NOMO-1 treated with dmso at 0.1 percent for 144 hours (cell line): ENCODE results near the gene DDX31.

ENCODE experiments used
- DNase-seq: peaks from one replicate; lab custom pipeline; 2025; ENCODE audit not compliant: unreplicated experiment; lab: John Stamatoyannopoulos, UW

Gene DDX31

DNA sequence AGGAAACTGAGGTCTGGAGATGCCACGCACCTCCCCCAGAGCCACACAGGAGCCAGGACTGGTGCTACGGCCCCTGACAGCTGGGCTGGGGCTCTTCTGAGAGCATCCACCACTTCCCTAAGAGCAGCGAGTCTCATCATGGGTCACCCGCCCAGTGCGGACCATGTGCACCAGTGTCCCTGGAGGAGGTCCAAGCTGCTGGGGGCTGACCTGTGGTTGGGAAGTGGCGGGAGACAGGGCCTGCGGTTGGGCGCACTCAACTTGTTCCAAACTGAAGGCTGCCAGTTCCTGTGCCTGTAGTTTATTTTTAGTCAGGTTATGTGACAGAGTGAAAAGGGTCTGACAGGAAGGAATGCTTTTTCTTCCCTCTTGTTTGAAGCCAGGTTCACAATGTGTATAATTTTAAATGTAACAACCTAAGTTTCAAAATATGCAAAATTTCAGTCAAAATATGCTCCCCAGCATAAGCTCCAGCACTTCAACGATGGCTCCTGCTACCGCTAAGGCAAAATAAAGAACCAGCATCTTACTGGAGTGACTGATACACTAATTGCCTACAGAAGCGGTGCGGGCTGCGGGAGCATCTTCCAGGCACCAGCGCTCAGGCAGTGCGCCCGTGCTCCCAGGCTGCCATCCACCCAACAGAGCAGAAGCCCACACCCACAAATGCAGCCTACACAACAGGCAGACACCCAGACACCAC lies 72.6 kb downstream of the DDX31 start:
- DNase-seq: no peak

DNA sequence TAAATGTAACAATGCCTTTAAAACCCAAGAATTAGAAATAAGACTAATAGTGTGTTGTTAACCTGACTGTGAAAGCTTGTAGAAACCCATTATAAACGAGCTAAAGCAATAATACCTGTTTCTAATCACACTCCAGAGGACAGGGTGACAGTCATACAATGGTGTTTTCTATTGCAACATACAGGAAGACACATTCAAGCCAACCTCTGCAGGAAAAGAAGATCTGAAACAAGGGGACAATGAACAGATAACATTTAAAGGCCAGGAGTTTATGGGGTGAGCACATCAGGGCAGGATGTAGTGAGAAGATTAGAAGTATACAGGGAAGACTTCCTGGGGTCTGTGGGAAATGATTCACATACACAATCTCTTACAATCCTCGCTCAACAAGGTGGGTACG lies 73.6 kb downstream of the DDX31 start:
- DNase-seq: peak; percentile 19

DNA sequence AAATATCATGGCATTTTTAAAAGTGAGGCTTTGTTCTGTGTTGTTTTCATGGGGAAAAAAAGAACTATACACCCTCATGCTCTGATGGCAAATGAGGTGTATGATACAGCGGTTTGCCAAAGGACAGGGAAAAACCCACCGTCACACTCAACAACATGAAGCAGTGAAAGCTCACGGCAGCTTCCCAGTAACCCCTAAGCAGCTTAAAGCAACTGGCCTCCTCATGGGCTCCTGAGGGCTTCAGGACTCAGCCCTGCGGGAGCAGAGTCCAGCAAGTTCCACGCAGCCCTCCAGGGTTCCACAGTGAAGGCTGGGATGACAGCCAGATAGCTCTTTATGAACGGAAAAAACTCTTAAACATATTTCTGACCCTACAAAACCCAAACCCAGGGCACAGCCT lies 74.5 kb downstream of the DDX31 start:
- no peak for DNase-seq

DNA sequence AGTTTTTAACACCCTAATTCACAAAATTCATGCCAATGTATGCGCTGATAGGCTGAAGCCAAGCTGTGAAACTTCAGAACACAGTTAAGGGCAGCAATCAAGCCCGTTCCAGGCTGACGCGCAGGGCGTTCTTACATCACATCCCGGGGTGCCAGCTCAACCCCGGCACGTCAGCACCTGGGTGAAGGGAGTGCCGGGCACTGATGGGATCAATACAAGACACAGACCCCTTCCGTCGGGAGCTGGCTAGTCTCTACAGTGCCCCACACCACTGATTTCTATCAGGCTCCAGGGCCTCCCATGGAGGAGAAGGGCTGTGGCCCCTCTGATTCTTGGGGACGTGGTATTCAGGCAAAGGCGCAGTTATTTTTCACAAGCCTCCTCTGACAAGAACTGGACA lies 75.4 kb downstream of the DDX31 start:
- DNase-seq: no peak

DNA sequence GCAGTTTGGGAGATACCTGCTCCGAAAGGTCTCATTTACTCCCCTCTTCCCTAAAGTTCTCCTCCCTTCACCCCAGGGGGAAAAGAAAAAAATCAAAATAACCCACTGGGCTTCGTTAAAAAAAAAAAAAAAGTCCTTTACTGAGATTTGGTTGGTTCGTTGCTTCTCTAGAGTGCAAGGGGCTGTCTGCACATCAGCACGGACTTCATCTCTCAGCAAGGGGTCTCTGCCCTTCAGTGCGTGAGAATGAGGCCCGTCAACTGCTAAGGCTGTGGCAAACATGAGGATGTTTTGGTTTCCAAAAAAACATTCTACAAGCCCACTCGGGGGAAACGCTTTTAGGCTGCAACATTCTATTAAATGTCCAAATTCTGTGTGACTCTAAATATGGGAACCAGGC lies 77.3 kb downstream of the DDX31 start:
- DNase-seq: no peak

DNA sequence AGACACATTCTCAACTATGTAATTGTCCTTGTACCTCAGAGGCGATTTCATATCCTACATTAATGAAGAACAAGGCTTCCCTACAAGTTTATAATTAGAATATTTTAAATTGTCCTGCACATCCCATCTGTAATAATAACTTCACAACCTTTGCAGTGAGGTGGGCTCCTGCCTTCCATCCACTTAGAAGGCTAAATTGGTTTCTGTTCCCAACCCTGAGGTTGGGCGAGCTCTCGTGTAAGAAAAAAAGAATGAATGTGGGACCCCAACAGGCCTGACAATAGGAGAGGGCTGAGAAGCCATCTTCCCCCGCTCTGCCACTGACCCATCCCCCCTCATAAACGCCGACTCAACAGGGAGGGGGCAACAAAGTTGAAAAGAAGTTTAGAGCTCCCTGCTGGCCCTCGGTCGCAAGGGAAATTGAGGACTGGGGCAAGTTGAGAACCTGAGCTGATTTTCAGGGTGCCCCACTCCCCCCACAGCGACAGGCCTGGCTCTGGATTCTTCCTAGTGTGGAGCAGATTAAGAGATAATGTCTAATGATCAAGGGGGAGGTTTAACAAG lies 78.0 kb downstream of the DDX31 start:
- no peak for DNase-seq

DNA sequence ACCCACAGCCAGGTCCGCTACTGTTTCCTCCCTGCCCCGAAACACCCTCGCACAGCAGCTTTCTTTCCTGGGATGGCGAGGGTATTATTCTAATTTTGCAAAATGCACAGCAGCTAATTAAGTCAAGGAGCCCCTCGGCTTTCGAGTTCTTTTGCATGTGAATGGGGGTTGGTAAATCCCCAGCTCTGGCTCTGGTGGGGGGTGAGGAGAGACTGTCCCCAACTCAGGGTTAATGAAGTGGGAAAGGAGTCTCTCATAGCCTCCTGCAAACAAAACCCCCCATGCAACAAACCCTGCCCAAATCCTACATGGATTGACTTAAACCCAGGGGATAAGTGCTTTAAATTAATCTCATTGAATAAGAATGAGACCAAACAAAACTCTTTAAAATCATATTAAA lies 78.5 kb downstream of the DDX31 start:
- DNase-seq: no peak

DNA sequence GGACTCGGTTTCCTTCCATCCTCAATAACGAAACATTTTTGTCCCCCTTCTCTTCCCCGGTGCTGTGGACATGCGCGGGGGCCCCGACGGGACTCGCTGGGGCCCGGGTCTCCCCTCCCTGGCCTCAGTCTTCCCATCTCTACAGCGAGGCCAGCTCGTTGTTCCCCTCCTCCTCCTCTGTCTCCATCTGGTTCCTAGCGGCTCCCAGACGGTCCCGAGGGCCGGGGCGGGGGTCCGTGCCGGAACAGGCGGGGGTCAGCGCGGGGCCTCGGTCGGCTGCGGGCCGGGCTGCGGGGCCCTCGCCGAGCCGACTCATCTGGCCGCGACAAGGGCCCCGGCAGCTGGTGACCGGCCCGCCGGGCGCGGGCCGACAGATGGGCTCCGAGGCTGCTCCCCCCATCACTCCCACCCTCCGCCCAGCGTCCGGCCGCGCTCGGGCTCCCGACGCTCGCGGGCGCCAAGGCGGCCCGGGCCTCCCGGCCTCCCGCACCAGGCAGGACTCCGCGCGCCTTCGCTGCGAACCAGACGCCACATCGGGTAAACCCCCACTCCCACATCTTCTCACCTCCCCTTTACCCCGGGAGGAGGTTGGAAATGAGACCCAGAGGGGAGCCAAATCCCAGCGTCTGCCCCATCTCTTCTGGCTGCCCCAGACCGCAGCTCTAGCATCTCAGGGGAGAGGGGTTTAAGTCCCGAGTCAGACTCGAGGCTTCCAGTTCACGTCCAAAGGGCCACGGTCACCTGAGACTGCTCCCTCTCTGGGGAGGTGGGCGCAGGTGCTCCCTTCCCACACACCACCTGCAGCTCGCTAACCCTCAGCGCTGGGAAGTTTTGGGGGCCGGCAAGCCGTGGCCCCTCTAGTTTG lies 79.2 kb downstream of the DDX31 start:
- no peak for DNase-seq

DNA sequence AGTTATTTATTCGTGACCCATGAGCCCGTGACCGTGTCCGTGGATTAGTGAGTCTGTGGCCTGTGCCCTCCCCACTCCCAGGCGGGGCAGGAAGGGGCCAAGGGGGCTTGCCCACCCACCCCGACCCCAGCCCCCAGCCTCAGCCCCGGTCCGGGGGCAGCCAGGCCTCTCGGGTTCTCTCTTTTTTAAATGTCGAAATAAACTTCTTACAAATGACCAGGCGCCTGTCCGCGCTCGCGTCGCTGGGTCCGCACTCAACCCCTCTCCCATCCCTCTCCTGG lies 79.8 kb downstream of the DDX31 start:
- DNase-seq: no peak

DNA sequence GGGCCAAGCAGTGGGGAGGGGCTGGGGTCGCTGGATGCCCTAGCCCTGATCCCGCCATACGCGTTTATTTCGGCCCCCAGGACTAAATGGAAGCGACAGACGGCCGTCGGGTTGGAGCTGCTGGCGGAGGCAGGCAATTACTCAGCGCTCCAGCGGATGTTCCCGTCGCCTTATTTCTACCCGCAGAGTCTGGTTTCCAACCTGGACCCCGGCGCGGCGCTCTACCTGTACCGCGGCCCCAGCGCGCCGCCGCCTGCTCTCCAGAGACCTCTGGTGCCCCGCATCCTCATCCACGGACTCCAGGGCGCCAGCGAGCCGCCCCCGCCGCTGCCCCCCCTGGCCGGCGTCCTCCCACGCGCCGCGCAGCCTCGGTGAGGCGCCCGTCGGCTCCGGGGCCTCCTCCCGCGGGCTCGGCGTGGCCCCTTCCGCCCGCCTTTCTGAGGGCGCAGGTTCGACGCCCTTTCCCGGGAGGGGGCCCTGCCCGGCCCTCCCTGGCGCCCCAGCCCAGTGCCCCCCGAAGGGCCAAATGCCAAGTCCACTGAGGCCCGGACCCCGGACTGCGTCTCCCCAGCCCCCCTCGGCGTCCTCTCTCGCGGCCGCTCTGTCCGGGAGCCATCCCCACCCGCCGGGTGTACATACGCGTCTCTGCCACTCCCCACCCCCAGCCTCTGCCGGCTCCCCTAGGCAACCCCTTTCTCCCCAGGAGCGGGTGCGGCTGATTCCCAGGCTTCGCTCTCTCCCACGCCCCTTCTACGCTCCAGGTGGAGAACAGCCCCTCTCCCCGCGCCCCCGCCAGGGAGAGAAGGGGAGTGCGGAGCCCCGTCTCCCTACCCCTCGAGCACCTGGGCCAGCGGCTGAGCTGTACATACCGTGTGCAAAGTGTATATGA lies 80.4 kb downstream of the DDX31 start:
- DNase-seq: no peak

DNA sequence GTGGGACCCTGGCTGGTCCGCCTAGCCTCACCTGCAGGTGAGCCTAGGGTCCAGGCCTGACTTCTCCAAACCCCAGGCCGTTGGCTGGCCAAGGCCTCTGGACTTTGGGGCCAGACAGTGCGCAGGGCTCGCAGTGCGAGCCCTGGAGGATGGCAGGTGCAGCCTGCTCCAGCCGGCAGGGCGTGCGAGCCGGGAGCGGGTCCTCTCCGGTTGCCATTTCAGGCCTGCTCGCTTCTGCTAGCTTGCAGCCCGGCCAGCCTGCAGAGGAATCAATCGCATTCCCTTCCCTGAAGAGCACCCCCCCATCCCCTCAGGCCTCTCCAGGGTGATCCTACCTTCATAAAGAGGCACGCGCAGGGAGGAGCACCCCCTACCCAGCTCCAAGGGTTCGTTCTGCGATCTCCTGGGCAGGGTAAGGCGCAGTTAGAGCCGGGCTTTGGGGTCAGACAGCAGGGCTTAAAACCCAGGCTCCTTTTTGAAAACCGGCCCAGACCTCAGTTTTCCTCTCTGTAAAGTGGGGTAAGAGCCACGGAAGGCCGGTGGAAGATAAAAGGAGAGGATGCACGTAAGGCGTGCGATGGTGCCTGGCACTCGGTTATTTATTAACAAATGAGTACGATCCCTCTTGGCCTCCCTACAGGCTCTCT lies 81.2 kb downstream of the DDX31 start:
- no peak for DNase-seq

DNA sequence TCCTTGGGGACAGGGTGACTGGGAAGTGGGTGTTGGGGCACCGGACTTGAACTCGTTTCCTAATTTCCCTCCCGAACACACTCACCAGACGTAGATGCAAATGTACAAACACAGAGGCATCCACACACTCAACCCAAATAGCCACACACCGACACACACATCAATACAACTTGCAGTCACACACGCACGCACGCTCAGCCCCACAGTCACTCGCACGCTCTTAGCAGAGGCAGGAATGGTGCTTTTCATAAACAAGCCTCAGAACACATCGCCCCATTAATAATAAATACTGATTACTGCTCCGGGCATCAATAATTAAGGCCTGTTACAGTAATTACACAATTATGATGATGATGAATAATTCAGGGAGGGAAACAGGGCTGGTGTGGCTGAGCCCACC lies 81.7 kb downstream of the DDX31 start:
- DNase-seq: no peak

DNA sequence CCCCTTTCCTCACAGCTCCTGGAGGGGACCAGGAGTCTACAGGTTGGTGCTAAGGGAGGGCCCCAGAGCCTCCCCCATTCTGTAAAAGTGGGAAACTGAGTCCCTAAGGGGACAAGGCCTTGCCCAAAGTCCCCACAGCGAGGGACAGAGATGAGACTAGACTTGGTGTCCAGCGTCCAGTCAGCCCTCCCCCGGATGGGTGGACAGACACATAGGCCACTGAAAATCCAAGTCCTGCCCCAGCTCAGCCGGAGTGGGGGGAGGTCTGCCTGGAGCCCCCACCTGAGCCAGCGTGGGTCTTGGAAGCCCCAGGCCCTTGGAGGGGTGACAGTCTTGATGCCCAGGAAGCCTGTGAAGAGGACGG lies 82.2 kb downstream of the DDX31 start:
- no peak for DNase-seq

DNA sequence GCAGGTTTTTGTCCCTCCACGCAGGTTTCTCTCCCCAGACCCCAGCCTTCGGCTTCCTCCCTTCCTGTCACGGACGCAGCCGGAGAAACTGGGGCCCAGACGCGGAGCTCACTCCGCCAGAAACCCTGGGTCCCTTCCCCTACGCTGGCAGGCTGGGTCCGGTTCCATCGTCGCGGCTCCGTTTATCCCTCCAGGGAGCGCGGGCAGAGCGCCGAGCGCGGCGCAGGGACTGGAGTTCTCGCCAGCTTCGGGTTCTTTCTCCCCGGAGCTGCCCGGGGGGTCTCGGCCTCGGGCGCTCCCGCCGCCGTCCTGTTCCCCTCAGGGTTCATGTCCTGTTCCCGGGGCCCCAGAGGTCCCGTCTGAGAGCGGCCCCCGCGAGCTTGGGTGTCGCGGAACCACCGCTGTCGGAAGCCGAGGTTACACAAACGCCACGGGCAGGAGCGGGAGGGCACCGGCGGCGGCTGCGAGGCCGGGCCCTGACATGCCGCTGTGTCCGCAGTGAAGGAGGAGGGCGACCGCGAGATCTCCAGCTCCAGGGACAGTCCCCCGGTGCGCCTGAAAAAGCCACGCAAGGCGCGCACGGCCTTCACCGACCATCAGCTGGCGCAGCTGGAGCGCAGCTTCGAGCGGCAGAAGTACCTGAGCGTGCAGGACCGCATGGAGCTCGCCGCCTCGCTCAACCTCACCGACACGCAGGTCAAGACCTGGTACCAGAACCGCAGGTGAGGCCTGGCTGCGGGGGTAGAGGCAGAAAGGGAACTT lies 82.8 kb downstream of the DDX31 start:
- DNase-seq: no peak

DNA sequence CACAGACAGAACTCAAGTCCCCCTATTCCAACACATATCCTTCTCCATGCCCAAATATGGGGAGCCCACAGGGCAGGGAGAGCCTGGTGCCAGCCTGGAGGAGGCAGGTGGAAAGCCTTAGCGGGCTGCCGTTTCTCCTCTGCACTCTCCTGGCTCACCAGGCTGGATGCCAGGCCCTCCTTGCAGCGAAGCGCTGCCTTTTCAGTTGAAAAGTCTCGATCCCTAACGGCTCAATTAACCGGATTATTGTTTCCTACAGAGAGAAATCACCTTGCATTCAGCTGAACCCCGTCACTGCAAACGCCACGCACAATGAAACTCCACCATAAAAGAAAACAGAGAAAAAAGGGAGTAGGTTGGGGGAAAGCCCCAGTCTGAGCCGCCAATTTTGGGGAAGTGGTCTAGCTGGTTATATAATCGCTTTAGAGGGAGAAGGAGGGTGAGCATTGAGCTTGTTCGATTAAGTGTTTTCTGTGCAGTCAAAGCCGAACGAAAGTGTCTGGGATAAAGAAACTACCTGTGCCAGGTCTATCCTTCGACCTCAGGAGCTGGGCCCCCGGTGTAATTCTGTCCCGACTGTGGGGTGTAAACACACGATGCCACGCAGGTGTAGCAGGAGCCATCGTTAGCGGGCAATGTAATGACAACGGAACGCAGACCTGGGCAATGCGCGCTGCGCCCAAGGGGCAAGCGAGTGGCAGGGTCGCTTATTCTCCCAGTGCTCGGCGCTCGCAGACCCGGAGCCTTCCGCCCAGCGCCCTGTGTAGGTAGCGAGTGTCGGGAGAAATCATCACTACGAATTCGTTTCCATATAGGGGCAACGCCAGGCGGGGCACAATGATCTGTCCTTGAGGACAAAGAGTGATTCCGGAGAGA lies 83.6 kb downstream of the DDX31 start:
- DNase-seq: no peak

DNA sequence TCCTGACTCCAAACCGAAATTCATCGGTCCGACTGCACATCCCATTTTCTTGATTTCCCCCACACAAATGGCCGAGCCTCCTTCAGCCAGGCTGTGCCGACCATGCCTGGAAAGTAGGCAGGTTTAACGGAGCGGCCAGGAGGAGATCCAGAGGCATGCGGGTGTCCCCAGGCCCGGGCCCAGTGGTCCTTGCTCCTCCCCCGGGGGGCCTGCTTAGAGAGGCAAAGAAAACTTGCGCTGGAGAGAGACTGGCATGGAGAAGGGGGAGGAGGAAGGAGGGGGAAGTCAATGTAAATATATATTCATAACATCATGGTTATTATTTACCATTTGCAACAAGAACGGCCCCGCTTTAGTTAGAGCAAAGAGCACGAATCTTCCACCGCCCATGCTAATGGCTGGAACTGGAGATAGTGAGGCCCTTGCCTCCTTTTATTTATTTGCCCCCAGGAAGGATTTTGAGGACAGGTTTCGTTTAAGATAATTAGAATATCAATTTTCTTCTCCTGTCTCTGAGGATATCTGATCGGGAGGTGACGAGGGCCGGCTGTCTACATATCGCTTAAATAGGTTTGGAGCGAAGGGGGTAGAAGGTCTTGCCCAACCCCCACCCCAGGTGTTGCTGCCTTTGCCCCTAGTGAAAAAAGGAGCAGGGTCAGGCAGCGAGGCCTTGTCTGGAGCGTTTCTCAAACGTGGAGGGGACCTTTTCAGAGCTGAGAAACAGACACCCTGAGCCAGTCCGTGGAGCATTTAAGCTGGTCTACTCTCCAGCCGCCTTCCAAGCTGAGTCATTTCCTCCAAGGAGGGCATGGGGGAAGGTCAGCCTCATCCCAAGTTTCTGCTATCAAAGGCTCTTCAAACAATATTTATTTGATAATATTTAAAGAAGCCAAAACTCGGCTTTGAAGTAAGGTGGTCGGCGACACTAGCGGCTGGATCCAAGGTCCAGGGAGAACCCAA lies 84.9 kb downstream of the DDX31 start:
- DNase-seq: no peak

DNA sequence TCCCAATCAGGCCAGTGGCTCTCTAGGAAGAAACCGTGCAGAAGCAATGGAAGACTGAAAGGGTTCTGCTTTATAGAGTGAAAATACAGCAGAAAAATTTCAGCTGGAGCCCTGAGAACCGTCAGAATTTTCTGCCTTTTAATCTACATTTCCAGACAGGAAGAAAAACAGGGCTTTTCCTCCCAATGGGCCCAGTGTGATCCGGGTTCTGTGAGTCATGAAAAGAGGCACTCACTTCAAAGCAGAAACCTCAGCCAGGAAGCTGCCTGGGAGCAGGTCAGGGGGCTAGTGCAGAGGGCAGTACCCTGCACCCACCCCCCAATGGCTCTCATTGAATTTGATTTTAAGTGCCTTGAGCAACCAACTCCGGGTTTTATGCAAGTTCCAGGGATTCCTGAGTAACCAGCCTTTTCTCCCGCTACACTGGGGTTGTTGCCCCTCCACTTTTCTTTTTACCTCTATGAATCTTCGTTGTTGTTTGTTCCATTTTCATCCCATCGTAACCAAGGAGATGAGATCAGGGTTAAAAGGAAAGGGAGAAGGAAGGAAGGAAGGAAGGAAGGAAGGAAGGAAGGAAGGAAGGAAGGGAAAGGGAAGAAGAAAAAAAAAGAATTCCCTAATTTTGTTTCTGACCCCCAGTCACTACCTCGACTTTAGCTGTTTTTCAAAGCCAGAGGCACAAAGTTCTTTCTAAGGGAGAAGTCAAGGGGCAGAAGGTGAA lies 86.0 kb downstream of the DDX31 start:
- no peak for DNase-seq
